GM12801 (cell line): ENCODE results near the gene ASB1.

Experiments used
- CTCF ChIP-seq: IDR thresholded peaks from one replicate; pipeline ENCODE4 v1.5.1; 2011; ENCODE audit warnings: control low read depth; ENCODE audit not compliant: insufficient read length; ENCODE audit errors: extremely low read depth

The ASB1 gene

GRCh38 chr2:238461916-238462315, 35.2 kb downstream of the ASB1 start:
- TF ChIP-seq CTCF, result no peak

GRCh38 chr2:238462782-238463396, 36.2 kb downstream of the ASB1 start:
- TF ChIP-seq CTCF, result no peak

GRCh38 chr2:238464389-238464788, 37.7 kb downstream of the ASB1 start:
- no peak for TF ChIP-seq CTCF

- TF ChIP-seq CTCF, result no peak
These were observed 38.9 kb downstream of the ASB1 start for GRCh38 chr2:238465487-238466242.

DNA sequence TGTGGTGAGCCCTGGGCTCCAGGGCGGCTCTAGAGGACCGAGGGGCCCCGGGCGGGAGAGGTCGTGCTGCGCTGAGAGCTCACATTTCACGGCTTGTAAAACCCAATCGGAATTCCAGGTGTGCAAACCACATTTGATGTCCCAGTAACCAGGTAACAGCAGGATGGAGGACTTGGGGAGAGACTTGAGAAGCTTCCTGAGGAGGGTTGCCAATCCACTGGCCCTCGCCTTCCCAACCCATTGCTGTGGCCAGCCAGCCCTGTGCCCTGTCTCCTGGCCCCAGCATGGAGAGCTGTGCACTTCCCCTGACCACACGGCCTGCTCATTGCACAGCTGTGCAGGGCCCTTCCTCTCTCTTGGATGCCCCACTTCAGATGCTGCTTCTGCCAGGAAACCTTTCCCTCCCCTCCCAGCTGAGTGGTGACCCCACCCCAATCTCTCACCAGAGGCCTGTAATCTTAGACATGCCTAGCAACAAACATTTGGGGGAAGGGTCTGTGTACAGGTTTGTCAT, 39.6 kb downstream of the ASB1 start:
- no peak for TF ChIP-seq CTCF

DNA sequence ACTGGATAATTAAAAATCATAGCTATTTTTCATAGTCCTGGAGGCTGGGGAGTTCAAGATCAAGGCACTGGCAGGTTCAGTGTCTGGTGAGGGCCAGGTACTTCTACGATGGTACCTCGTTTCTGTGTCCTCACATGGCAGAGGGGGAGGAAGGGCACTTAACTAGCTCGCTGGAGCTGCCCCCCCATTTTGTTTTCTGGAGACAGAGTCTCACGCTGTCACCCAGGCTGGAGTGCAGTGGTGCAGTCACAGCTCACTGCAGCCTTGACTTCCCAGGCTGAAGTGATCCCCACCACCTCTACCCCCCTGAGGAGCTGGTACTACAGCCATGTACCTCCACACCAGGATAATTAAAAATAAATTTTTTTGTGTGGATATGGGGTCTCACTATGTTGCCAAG, 40.3 kb downstream of the ASB1 start:
- TF ChIP-seq CTCF, result no peak

DNA sequence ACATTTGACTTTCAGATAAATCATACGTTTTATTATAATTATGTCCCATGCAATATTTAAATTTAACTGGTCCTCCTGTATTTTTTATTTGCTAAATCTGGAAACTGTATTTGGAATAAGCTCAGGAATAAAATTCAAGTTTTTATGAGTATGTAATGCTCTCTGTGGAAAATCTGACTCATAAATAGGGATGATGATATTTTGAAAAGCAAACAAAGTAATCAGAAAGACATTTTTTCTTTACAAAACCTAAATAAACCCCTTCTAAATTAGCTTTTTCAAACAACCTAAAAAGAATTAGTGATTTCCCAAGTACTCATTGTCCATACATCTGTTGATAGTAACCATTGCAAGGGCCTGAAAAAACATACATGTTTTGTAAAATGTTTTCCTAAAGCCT, 41.1 kb downstream of the ASB1 start:
- no peak for TF ChIP-seq CTCF
